Endothelial cell of umbilical vein (primary cell): ENCODE measurements around the gene PRR7. TPM values are rescaled to one million over a fixed set of nuclear protein-coding genes. Genes with fewer than 3 reads are reported as not detected.

ENCODE experiments used
- BruUV-seq: library from RNA; stranded (reverse); fragments of 400-500 nt; replicated peaks from 2 replicates; lab custom pipeline; 2021; lab: Mats Ljungman, UMichigan
- CTCF ChIA-PET: fragments of 300-600, 350-600 bp; sonication (Branson Sonifier 250); formaldehyde crosslinking; loops from one replicate; lab custom pipeline; 2021; ENCODE audit warnings: antibody characterized with exemption, inconsistent platforms; lab: Charles Lee
- POLR2A ChIA-PET: fragments of 300-600, 350-600 bp; sonication (Branson Sonifier 250); formaldehyde crosslinking; loops from one replicate; lab custom pipeline; 2021; ENCODE audit warnings: antibody characterized with exemption, inconsistent platforms; lab: Charles Lee
- DNase-seq: peaks from one replicate; pipeline ENCODE4 v3.0.0-alpha.2; 2011; ENCODE audit warnings: low read depth, low spot score
- FAIRE-seq: peaks from 2 replicates; lab custom pipeline; 2011; peaks lifted over from hg19 to GRCh38; lab: Jason Lieb, UNC
- H2AFZ ChIP-seq: 2 replicates; pipeline ENCODE4 v1.6.0; 2012; ENCODE audit warnings: low read depth, low read length, control low read depth, inconsistent platforms
- H3K27ac ChIP-seq: 2 replicates; pipeline ENCODE4 v1.5.1; 2011; ENCODE audit warnings: low read depth, mild to moderate bottlenecking, control low read depth, low read length, moderate library complexity; ENCODE audit not compliant: insufficient read depth
- H3K27me3 ChIP-seq, 2 experiments: 2 replicates each; pipeline versions ENCODE4 v1.6.0 to v1.6.1; 2011; ENCODE audit warnings: low read length in 2 of 2, mixed read lengths in 1 of 2; ENCODE audit not compliant: control insufficient read depth in 2 of 2, insufficient read depth in 2 of 2
- H3K36me3 ChIP-seq, 2 experiments: 2 replicates in 1 of 2; 3 replicates in 1 of 2; pipeline ENCODE4 v1.5.1; 2011; ENCODE audit warnings: low read length in 2 of 2, mild to moderate bottlenecking in 1 of 2, moderate library complexity in 1 of 2; ENCODE audit not compliant: control insufficient read depth in 2 of 2, insufficient read depth in 2 of 2; ENCODE audit errors: extremely low read depth in 1 of 2
- H3K4me1 ChIP-seq: 3 replicates; pipeline ENCODE4 v1.5.1; 2011; ENCODE audit warnings: mild to moderate bottlenecking, low read length; ENCODE audit not compliant: control insufficient read depth, insufficient read depth; ENCODE audit errors: extremely low read depth
- H3K4me2 ChIP-seq: 2 replicates; pipeline ENCODE4 v1.6.1; 2011; ENCODE audit warnings: low read length, control low read depth, mixed read lengths; ENCODE audit not compliant: insufficient read depth
- H3K4me3 ChIP-seq, 3 experiments: fragments of 200-600 bp in 1 of 3; sonication (generic), shearing (Covaris generic) in 1 of 3; replicated peaks in 1 of 3; 2 replicates each; pipeline ENCODE4 v1.5.1; 2011 to 2016; ENCODE audit warnings: control low read depth in 3 of 3, low read length in 3 of 3, mild to moderate bottlenecking in 2 of 3, inconsistent platforms in 1 of 3, low read depth in 1 of 3, moderate library complexity in 1 of 3; ENCODE audit not compliant: insufficient read depth in 1 of 3
- H3K79me2 ChIP-seq: 2 replicates; pipeline ENCODE4 v1.6.0; 2012; ENCODE audit warnings: low read length, inconsistent platforms; ENCODE audit not compliant: control insufficient read depth, insufficient read depth
- H3K9ac ChIP-seq: replicated peaks from 2 replicates; pipeline ENCODE3; 2011; ENCODE audit warnings: low read length, control low read depth; ENCODE audit not compliant: insufficient read depth; ENCODE audit errors: extremely low read depth
- H3K9me1 ChIP-seq: replicated peaks from 3 replicates; pipeline ENCODE4 v1.6.0; 2011; ENCODE audit warnings: mild to moderate bottlenecking, low read length; ENCODE audit not compliant: control insufficient read depth, insufficient read depth; ENCODE audit errors: extremely low read depth
- H3K9me3 ChIP-seq: replicated peaks from 2 replicates; pipeline ENCODE4 v1.5.1; 2012; ENCODE audit warnings: low read length, inconsistent platforms; ENCODE audit not compliant: control insufficient read depth, insufficient read depth
- H4K20me1 ChIP-seq: replicated peaks from 2 replicates; pipeline ENCODE3; 2011; ENCODE audit warnings: mild to moderate bottlenecking, low read length; ENCODE audit not compliant: control insufficient read depth, insufficient read depth; ENCODE audit errors: extremely low read depth
- EZH2 ChIP-seq: IDR thresholded peaks from 2 replicates; pipeline ENCODE4 v1.6.1; 2012; ENCODE audit warnings: borderline replicate concordance, low read depth, mild to moderate bottlenecking, moderate library complexity, low read length, inconsistent platforms; ENCODE audit not compliant: severe bottlenecking
- FOS ChIP-seq: IDR thresholded peaks from 2 replicates; pipeline ENCODE4 v1.6.1; 2011; ENCODE audit warnings: mild to moderate bottlenecking, low read length, moderate library complexity, borderline replicate concordance; ENCODE audit not compliant: insufficient read depth
- GATA2 ChIP-seq: IDR thresholded peaks from 2 replicates; pipeline ENCODE4 v1.7.0; 2011; ENCODE audit warnings: low read depth, mild to moderate bottlenecking, moderate library complexity, mixed read lengths, low read length; ENCODE audit not compliant: insufficient read length, insufficient read depth
- JUN ChIP-seq: IDR thresholded peaks from 2 replicates; pipeline ENCODE4 v1.6.1; 2011; ENCODE audit warnings: borderline replicate concordance, low read depth; ENCODE audit not compliant: insufficient read length, insufficient read depth
- MYC ChIP-seq: IDR thresholded peaks from one replicate; pipeline ENCODE4 v1.6.1; 2011; ENCODE audit warnings: mild to moderate bottlenecking, low read depth, low read length
- POLR2A ChIP-seq: IDR thresholded peaks from 2 replicates; pipeline ENCODE4 v1.6.1; 2012; ENCODE audit warnings: low read depth, mild to moderate bottlenecking, control low read depth, low read length
- POLR2AphosphoS5 ChIP-seq: IDR thresholded peaks from 2 replicates; pipeline ENCODE4 v1.6.1; 2012; ENCODE audit warnings: low read depth, mild to moderate bottlenecking, control low read depth, low read length, moderate library complexity; ENCODE audit not compliant: insufficient read depth
- dilution Hi-C: fragments of 300-500 bp; cut with MboI; formaldehyde crosslinking; loops from one replicate; pipeline ENCODE4 v1.15.0; 2019; ENCODE audit warnings: low sequenced_read_pairs; ENCODE audit not compliant: extremely low pct_ligation_motif_present
- intact Hi-C: fragments of 100-400 bp; cut with micrococcal nuclease; formaldehyde crosslinking; loops from one replicate; pipeline ENCODE4 v1.10.0; 2022
- polyA plus RNA-seq, 4 experiments: library from polyadenylated mRNA; depleted of rRNA in 3 of 4; stranded (reverse) in 3 of 4; unstranded in 1 of 4; fragments of >200 nt; gene quantifications; 2 replicates each; pipeline versions ENCODE4 v1.2.1 to v1.2.3, GENCODE V29; 2011 to 2012; ENCODE audit warnings: missing spikeins in 1 of 4
- total RNA-seq: library from RNA; stranded (reverse); gene quantifications from 2 replicates; pipeline ENCODE4 v1.2.3, GENCODE V29; 2021
- TF ChIP-seq, protein P1 (sequence below): IDR thresholded peaks from 2 replicates; pipeline ENCODE4 v1.6.1; 2011; ENCODE audit not compliant: insufficient read depth, insufficient read length
- TF ChIP-seq, protein P2 (sequence below), 2 donors: IDR thresholded peaks; 1 replicate in 1 of 2; 2 replicates in 1 of 2; pipeline ENCODE4 v1.5.1; 2011; ENCODE audit warnings: low read length in 2 of 2, mild to moderate bottlenecking in 2 of 2, moderate library complexity in 2 of 2, control low read depth in 1 of 2, inconsistent platforms in 1 of 2, low read depth in 1 of 2; ENCODE audit not compliant: insufficient read depth in 1 of 2; ENCODE audit errors: extremely low read depth in 1 of 2

PRR7 gene
- total and polyA plus RNA-seq, 2 donors (not counting 3 experiments of a cell fraction or from before 2014, with no cell fraction given): 6.5 to 6.6 TPM

DNA sequence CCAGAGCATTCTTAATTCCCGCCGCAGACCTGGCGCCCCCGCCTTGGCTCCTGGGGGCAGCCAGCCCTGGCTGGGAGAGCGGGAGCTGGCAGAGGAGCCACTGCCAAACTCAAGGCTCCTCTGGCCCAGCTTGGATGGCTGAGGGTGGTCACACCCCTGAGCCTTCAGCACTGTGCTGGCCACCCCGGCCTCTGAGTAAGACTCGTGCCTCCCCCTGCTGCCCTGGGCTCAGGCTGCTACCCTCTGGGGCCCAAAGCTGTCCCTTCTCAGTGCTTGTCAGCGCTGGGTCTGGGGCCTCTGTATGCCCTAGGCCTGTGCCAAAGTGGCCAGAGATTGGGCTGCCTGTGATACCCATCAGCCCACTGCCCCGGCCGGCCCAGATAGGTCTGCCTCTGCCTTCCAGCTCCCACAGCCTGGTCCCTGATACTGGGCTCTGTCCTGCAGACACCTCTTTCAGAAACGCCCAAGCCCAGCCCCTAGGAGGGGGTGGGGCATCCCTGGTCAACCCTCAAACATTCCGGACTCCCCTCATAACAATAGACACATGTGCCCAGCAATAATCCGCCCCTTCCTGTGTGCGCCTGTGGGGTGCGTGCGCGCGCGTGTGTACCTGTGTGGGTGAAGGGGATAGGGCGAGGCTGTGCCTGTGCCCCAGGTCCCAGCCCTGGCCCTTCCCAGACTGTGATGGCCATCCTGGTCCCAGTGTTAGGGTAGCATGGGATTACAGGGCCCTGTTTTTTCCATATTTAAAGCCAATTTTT is 4.4 kb upstream of the PRR7 start:
- Histone ChIP-seq H3K79me2 (no peaks in the 10 kb centered on the region), H3K36me3 (peaks cover 0 to 5% of the 10 kb centered on the region in 2 experiments), H3K9me3 (no peaks in the 10 kb centered on the region), H3K4me3 (no peak overlapping the region), H3K27ac (no peak overlapping the region), H3K9ac (no peak overlapping the region), H3K4me2 (no peak overlapping the region), H3K27me3 (no peaks in the 10 kb centered on the region), H4K20me1 (no peaks in the 10 kb centered on the region), H3K4me1 (peaks cover 4% of the 10 kb centered on the region), H3K9me1 (no peaks in the 10 kb centered on the region), H2AFZ (no peak overlapping the region)
- no TSS peak for BruUV-seq
- no peak for DNase-seq
- ChIA-PET POLR2A (no interaction called here), CTCF (interaction anchor here (1.0 to 2.1 kb wide), 4 partner anchors 13 to 72 kb away, joined by 3 to 11 read pairs (median 3); no protein-coding TSS in a partner anchor)
- FAIRE-seq: no peak
- TF ChIP-seq POLR2AphosphoS5: no peak
- no peak for TF ChIP-seq POLR2A
- TF ChIP-seq, protein P1, sequence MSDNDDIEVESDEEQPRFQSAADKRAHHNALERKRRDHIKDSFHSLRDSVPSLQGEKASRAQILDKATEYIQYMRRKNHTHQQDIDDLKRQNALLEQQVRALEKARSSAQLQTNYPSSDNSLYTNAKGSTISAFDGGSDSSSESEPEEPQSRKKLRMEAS: no peak
- TF ChIP-seq FOS: no peak
- no peak for TF ChIP-seq EZH2
- TF ChIP-seq JUN: no peak
- TF ChIP-seq GATA2: no peak
- no peak for TF ChIP-seq MYC
- TF ChIP-seq, protein P2, sequence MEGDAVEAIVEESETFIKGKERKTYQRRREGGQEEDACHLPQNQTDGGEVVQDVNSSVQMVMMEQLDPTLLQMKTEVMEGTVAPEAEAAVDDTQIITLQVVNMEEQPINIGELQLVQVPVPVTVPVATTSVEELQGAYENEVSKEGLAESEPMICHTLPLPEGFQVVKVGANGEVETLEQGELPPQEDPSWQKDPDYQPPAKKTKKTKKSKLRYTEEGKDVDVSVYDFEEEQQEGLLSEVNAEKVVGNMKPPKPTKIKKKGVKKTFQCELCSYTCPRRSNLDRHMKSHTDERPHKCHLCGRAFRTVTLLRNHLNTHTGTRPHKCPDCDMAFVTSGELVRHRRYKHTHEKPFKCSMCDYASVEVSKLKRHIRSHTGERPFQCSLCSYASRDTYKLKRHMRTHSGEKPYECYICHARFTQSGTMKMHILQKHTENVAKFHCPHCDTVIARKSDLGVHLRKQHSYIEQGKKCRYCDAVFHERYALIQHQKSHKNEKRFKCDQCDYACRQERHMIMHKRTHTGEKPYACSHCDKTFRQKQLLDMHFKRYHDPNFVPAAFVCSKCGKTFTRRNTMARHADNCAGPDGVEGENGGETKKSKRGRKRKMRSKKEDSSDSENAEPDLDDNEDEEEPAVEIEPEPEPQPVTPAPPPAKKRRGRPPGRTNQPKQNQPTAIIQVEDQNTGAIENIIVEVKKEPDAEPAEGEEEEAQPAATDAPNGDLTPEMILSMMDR (IDR thresholded peaks at IDR 0.05; ENCODE audit: extremely low read depth in 1 of 2, insufficient read depth in 1 of 2, low read depth in 1 of 2, low read length in 2 of 2): no peak
- intact Hi-C loops: no loop called here
- dilution Hi-C loops: no loop called here
